Measurements from ENCODE around the gene USP1. TPM values are rescaled to one million over a fixed set of nuclear protein-coding genes. Genes with fewer than 3 reads are reported as not detected.
A peak's percentile ranks its signal among the peaks of the same experiment; 100 is the strongest.

Gene USP1
- total RNA-seq, 1 experiment from 2014 or later: 47.2 TPM

DNA sequence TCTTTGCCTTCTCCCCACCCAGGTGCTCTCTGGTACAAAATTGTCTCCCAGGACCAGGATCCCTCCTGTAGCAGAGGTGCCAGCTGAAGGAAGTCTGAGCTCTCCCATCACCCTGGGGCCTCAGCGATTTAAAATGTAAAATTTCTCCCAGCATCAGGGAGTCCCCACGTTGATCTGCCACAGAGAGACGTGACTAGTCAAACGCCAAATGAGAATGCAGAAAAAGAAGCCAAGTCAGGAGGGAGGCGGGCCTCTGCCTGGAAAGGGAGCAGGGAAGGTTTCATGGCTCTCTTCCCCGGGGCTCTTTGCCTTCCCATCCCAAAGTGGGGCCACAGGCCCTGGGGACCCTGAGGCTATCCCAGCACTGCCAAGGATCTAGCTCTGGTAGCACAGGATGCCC is 40.0 kb upstream of the USP1 start:
- BruUV-seq (replicated peaks): no TSS peak
- TF ChIP-seq, protein P1, sequence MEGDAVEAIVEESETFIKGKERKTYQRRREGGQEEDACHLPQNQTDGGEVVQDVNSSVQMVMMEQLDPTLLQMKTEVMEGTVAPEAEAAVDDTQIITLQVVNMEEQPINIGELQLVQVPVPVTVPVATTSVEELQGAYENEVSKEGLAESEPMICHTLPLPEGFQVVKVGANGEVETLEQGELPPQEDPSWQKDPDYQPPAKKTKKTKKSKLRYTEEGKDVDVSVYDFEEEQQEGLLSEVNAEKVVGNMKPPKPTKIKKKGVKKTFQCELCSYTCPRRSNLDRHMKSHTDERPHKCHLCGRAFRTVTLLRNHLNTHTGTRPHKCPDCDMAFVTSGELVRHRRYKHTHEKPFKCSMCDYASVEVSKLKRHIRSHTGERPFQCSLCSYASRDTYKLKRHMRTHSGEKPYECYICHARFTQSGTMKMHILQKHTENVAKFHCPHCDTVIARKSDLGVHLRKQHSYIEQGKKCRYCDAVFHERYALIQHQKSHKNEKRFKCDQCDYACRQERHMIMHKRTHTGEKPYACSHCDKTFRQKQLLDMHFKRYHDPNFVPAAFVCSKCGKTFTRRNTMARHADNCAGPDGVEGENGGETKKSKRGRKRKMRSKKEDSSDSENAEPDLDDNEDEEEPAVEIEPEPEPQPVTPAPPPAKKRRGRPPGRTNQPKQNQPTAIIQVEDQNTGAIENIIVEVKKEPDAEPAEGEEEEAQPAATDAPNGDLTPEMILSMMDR (IDR thresholded peaks at IDR 0.05; ENCODE audit: unreplicated experiment): no peak
- H3K9me3 Mint-ChIP-seq (ENCODE audit: unreplicated experiment): no peaks in the 10 kb centered on the region
- intact Hi-C loops (cut with micrococcal nuclease): no loop called here
- ChIA-PET CTCF (interaction anchor here (0.5 to 2.1 kb wide), 6 partner anchors 8 to 1401 kb away, joined by 3 to 7 read pairs (median 6); no protein-coding TSS in a partner anchor), POLR2A (no interaction called here)
- H3K27me3 Mint-ChIP-seq (ENCODE audit: insufficient read depth, unreplicated experiment): no peaks in the 10 kb centered on the region
- H3K27ac Mint-ChIP-seq (ENCODE audit: low read depth, unreplicated experiment): no peak overlapping the region
- no peak for DNase-seq (ENCODE audit: unreplicated experiment)
- no peaks in the 10 kb centered on the region for H3K36me3 Mint-ChIP-seq (ENCODE audit: insufficient read depth, unreplicated experiment)
- H3K4me3 Mint-ChIP-seq (ENCODE audit: unreplicated experiment): no peak overlapping the region
- H3K4me1 Mint-ChIP-seq (ENCODE audit: insufficient read depth, unreplicated experiment): no peaks in the 10 kb centered on the region

DNA sequence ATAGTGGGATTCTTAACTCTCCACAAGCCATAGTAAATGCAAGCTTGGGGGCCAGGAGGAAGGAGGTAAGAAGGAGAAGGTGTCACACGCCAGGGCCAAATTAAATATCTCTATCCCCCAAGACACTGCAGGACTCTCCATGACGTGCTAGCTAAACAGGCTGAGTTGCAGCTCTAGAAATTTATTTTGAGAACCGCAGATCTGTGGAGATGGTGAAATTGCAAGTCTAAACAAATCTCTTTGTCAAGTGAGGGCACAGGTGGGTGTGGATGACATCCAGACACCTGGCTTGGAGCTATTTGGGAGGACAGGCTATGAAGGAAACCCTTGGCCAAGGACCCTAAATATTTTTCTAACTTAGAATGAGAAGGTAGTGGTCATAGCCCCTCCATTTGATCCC is 39.5 kb upstream of the USP1 start:
- Mint-ChIP-seq H3K27ac (ENCODE audit: low read depth, unreplicated experiment) (no peak overlapping the region), H3K9me3 (ENCODE audit: unreplicated experiment) (no peaks in the 10 kb centered on the region), H3K4me3 (ENCODE audit: unreplicated experiment) (no peak overlapping the region), H3K36me3 (ENCODE audit: insufficient read depth, unreplicated experiment) (no peaks in the 10 kb centered on the region), H3K4me1 (ENCODE audit: insufficient read depth, unreplicated experiment) (no peaks in the 10 kb centered on the region), H3K27me3 (ENCODE audit: insufficient read depth, unreplicated experiment) (no peaks in the 10 kb centered on the region)
- TF ChIP-seq, protein P1 (IDR thresholded peaks at IDR 0.05; ENCODE audit: unreplicated experiment): no peak
- intact Hi-C loops (cut with micrococcal nuclease): no loop called here
- no peak for DNase-seq (ENCODE audit: unreplicated experiment)
- ChIA-PET POLR2A (no interaction called here), CTCF (interaction anchor here (0.5 to 2.1 kb wide), 8 partner anchors 9 to 1402 kb away, joined by 3 to 7 read pairs (median 4); no protein-coding TSS in a partner anchor)
- no TSS peak for BruUV-seq (replicated peaks)

- Mint-ChIP-seq H3K36me3 (ENCODE audit: insufficient read depth, unreplicated experiment) (no peaks in the 10 kb centered on the region), H3K9me3 (ENCODE audit: unreplicated experiment) (no peaks in the 10 kb centered on the region), H3K27me3 (ENCODE audit: insufficient read depth, unreplicated experiment) (no peaks in the 10 kb centered on the region), H3K4me3 (ENCODE audit: unreplicated experiment) (no peak overlapping the region), H3K27ac (ENCODE audit: low read depth, unreplicated experiment) (no peak overlapping the region), H3K4me1 (ENCODE audit: insufficient read depth, unreplicated experiment) (no peaks in the 10 kb centered on the region)
- intact Hi-C loops (cut with micrococcal nuclease): no loop called here
- CTCF ChIA-PET: interaction anchor here (1.3 to 2.1 kb wide), 2 partner anchors 8 to 223 kb away, joined by 3 to 7 read pairs; no protein-coding TSS in a partner anchor
- TF ChIP-seq, protein P1 (IDR thresholded peaks at IDR 0.05; ENCODE audit: unreplicated experiment): no peak
- POLR2A ChIA-PET: no interaction called here
- peak; percentile 55 for DNase-seq (ENCODE audit: unreplicated experiment)
- BruUV-seq (replicated peaks): no TSS peak
Measured at GRCh38 chr1:62398377-62398776, 38.5 kb upstream of the USP1 start.

GRCh38 chr1:62401034-62401760 is 35.7 kb upstream of the USP1 start:
- Mint-ChIP-seq H3K4me1 (ENCODE audit: insufficient read depth, unreplicated experiment) (no peaks in the 10 kb centered on the region), H3K27ac (ENCODE audit: low read depth, unreplicated experiment) (no peak overlapping the region), H3K36me3 (ENCODE audit: insufficient read depth, unreplicated experiment) (no peaks in the 10 kb centered on the region), H3K4me3 (ENCODE audit: unreplicated experiment) (no peak overlapping the region), H3K27me3 (ENCODE audit: insufficient read depth, unreplicated experiment) (no peaks in the 10 kb centered on the region), H3K9me3 (ENCODE audit: unreplicated experiment) (no peaks in the 10 kb centered on the region)
- no TSS peak for BruUV-seq (replicated peaks)
- TF ChIP-seq, protein P1 (IDR thresholded peaks at IDR 0.05; ENCODE audit: unreplicated experiment): no peak
- CTCF ChIA-PET: interaction anchor here (0.5 to 14.0 kb wide), 5 partner anchors 34 to 481 kb away, joined by 3 to 241 read pairs (median 3); no protein-coding TSS in a partner anchor
- no peak for DNase-seq (ENCODE audit: unreplicated experiment)
- POLR2A ChIA-PET: no interaction called here
- intact Hi-C loops (cut with micrococcal nuclease): no loop called here
